OCI-LY1 (cell line): ENCODE results near the gene RAB40C.

Source experiments
- H2AFZ ChIP-seq: fragments of 200-600 bp; sonication (generic), shearing (Covaris generic); 2 replicates; pipeline ENCODE4 v1.6.0; 2014; ENCODE audit warnings: antibody characterized with exemption, mild to moderate bottlenecking, low read length
- H3F3A ChIP-seq: fragments of 200-600 bp; sonication (generic), shearing (Covaris generic); 2 replicates; pipeline ENCODE4 v1.6.0; 2014; ENCODE audit warnings: mild to moderate bottlenecking, antibody characterized with exemption, low read length, moderate library complexity; ENCODE audit not compliant: insufficient read depth
- H3K27ac ChIP-seq: fragments of 200-600 bp; sonication (generic); 2 replicates; pipeline ENCODE4 v1.5.1; 2014; ENCODE audit warnings: low read length, mixed run types, mild to moderate bottlenecking, low read depth; ENCODE audit not compliant: poor library complexity, severe bottlenecking
- H3K27me3 ChIP-seq: fragments of 200-600 bp; sonication (generic); 2 replicates; pipeline ENCODE4 v1.6.0; 2014; ENCODE audit warnings: antibody characterized with exemption, mild to moderate bottlenecking, low read length, moderate library complexity; ENCODE audit not compliant: insufficient read depth
- H3K36me3 ChIP-seq: fragments of 200-600 bp; sonication (generic); 2 replicates; pipeline ENCODE4 v1.6.1; 2014; ENCODE audit warnings: mild to moderate bottlenecking, antibody characterized with exemption, low read length, moderate library complexity, mixed read lengths; ENCODE audit not compliant: insufficient read depth
- H3K4me1 ChIP-seq: fragments of 200-600 bp; sonication (generic); 2 replicates; pipeline ENCODE4 v1.5.1; 2014; ENCODE audit warnings: mild to moderate bottlenecking, low read length, moderate library complexity; ENCODE audit not compliant: insufficient read depth, severe bottlenecking
- H3K4me2 ChIP-seq: fragments of 200-600 bp; sonication (generic), shearing (Covaris generic); 2 replicates; pipeline ENCODE4 v1.6.1; 2014; ENCODE audit warnings: low read length
- H3K4me3 ChIP-seq: fragments of 200-600 bp; sonication (generic); 2 replicates; pipeline ENCODE4 v1.5.1; 2014; ENCODE audit warnings: low read length, low read depth, mild to moderate bottlenecking, mixed read lengths; ENCODE audit not compliant: poor library complexity, severe bottlenecking
- H3K79me2 ChIP-seq: fragments of 200-600 bp; shearing (Covaris generic); 2 replicates; pipeline ENCODE4 v1.6.1; 2016; ENCODE audit warnings: mixed run types, low read length, mixed read lengths; ENCODE audit not compliant: insufficient read depth
- H3K9ac ChIP-seq: fragments of 200-600 bp; sonication (generic), shearing (Covaris generic); 2 replicates; pipeline ENCODE4 v1.6.1; 2014; ENCODE audit warnings: mild to moderate bottlenecking, low read length, mixed read lengths
- H3K9me2 ChIP-seq: fragments of 200-600 bp; sonication (generic), shearing (Covaris generic); 2 replicates; pipeline ENCODE4 v1.6.1; 2014; ENCODE audit warnings: low read depth, mild to moderate bottlenecking, low read length, mixed read lengths
- H3K9me3 ChIP-seq: fragments of 200-600 bp; shearing (Covaris generic); 2 replicates; pipeline ENCODE4 v1.6.1; 2014; ENCODE audit warnings: low read length, mixed read lengths
- H4K20me1 ChIP-seq: fragments of 200-600 bp; sonication (generic), shearing (Covaris generic); 2 replicates; pipeline ENCODE4 v1.6.0; 2016; ENCODE audit warnings: mild to moderate bottlenecking, low read length; ENCODE audit not compliant: insufficient read depth
- CTCF ChIP-seq: fragments of 200-600 bp; sonication (generic), shearing (Covaris generic); IDR thresholded peaks from 2 replicates; pipeline ENCODE4 v1.5.1; 2017; ENCODE audit warnings: mild to moderate bottlenecking, antibody characterized with exemption, low read length, moderate library complexity, mixed read lengths
- EZH2 ChIP-seq: fragments of 200-600 bp; sonication (generic), shearing (Covaris generic); IDR thresholded peaks from 2 replicates; pipeline ENCODE4 v1.8.0; 2017; ENCODE audit warnings: borderline replicate concordance, mixed run types, mild to moderate bottlenecking, antibody characterized with exemption, low read length, moderate library complexity, mixed read lengths

RAB40C gene

GRCh38 chr16:578870-579405 is 10.9 kb upstream of the RAB40C start:
- Histone ChIP-seq H3K4me3 (peak overlapping the region; percentile 35), H3F3A (no peaks in the 10 kb centered on the region), H3K4me1 (peaks cover 10% of the 10 kb centered on the region), H3K27me3 (no peaks in the 10 kb centered on the region), H3K4me2 (peak overlapping the region; percentile 48; the same call in 1 of the 2 replicates), H3K9me3 (no peaks in the 10 kb centered on the region), H4K20me1 (no peaks in the 10 kb centered on the region), H3K9ac (no peak overlapping the region; the same call in 1 of the 2 replicates), H3K36me3 (peaks cover 13% of the 10 kb centered on the region), H3K9me2 (no peaks in the 10 kb centered on the region), H2AFZ (no peak overlapping the region), H3K79me2 (no peaks in the 10 kb centered on the region), H3K27ac (no peak overlapping the region)
- peak; percentile 92 for TF ChIP-seq CTCF
- TF ChIP-seq EZH2, result no peak

- H3K79me2 ChIP-seq, result no peaks in the 10 kb centered on the region
- H2AFZ ChIP-seq, result no peak overlapping the region
- H3K4me2 ChIP-seq, result no peak overlapping the region
- peaks cover 8% of the 10 kb centered on the region for H3K36me3 ChIP-seq
- no peak overlapping the region for H3K9ac ChIP-seq
- H3K4me3 ChIP-seq, result no peak overlapping the region
- no peaks in the 10 kb centered on the region for H3K9me3 ChIP-seq
- peaks cover 10% of the 10 kb centered on the region for H3K4me1 ChIP-seq
- TF ChIP-seq CTCF (no peak), EZH2 (no peak)
- no peaks in the 10 kb centered on the region for H3K9me2 ChIP-seq
- H3F3A ChIP-seq, result no peaks in the 10 kb centered on the region
- no peaks in the 10 kb centered on the region for H3K27me3 ChIP-seq
- no peaks in the 10 kb centered on the region for H4K20me1 ChIP-seq
- H3K27ac ChIP-seq, result no peak overlapping the region
These were observed 9.5 kb upstream of the RAB40C start for GRCh38 chr16:580141-580945.

GRCh38 chr16:580946-581498 is 8.8 kb upstream of the RAB40C start:
- Histone ChIP-seq H3K4me3 (no peak overlapping the region), H2AFZ (no peak overlapping the region), H3K9me3 (no peaks in the 10 kb centered on the region), H3K36me3 (peaks cover 3% of the 10 kb centered on the region; the same call in 1 of the 2 replicates), H3K4me2 (no peak overlapping the region), H3K79me2 (no peaks in the 10 kb centered on the region), H3F3A (no peaks in the 10 kb centered on the region), H4K20me1 (no peaks in the 10 kb centered on the region), H3K9me2 (no peaks in the 10 kb centered on the region), H3K27ac (no peak overlapping the region), H3K9ac (no peak overlapping the region), H3K27me3 (no peaks in the 10 kb centered on the region), H3K4me1 (peaks cover 10% of the 10 kb centered on the region)
- TF ChIP-seq CTCF (no peak), EZH2 (no peak)
